OCI-LY7 (cell line): ENCODE data around the gene TRIM52. TPM values are rescaled to one million over a fixed set of nuclear protein-coding genes. Genes with fewer than 3 reads are reported as not detected.

ENCODE experiments used
- BruUV-seq: library from RNA; stranded (reverse); fragments of 400-500 nt; replicated peaks from 2 replicates; lab custom pipeline; 2021; lab: Mats Ljungman, UMichigan
- CTCF ChIA-PET: fragments of 300-600 bp; sonication (Branson Sonifier 250); formaldehyde crosslinking; loops from one replicate; lab custom pipeline; 2022; ENCODE audit warnings: antibody characterized with exemption; ENCODE audit not compliant: unreplicated experiment; lab: Charles Lee
- POLR2A ChIA-PET: fragments of 300-600 bp; sonication (Branson Sonifier 250); formaldehyde crosslinking; loops from one replicate; lab custom pipeline; 2022; ENCODE audit warnings: antibody characterized with exemption; lab: Charles Lee
- DNase-seq: peaks from one replicate; pipeline ENCODE4 v3.0.0-alpha.2; 2015; ENCODE audit warnings: low spot score
- H2AFZ ChIP-seq: fragments of 200-600 bp; sonication (generic), shearing (Covaris generic); 2 replicates; pipeline ENCODE4 v1.6.1; 2014; ENCODE audit warnings: mild to moderate bottlenecking, antibody characterized with exemption, low read length, moderate library complexity
- H3K27ac ChIP-seq: fragments of 200-600 bp; sonication (generic); 2 replicates; pipeline ENCODE4 v1.5.1; 2014; ENCODE audit warnings: mixed run types, low read depth, mild to moderate bottlenecking, moderate library complexity, low read length, inconsistent platforms; ENCODE audit not compliant: poor library complexity, severe bottlenecking
- H3K36me3 ChIP-seq: fragments of 200-600 bp; sonication (generic); 2 replicates; pipeline ENCODE4 v1.6.1; 2014; ENCODE audit warnings: mild to moderate bottlenecking, antibody characterized with exemption, low read length, moderate library complexity, mixed read lengths; ENCODE audit not compliant: insufficient read depth
- H3K4me1 ChIP-seq: fragments of 200-600 bp; sonication (generic); 2 replicates; pipeline ENCODE4 v1.5.1; 2014; ENCODE audit warnings: mild to moderate bottlenecking, low read length; ENCODE audit not compliant: insufficient read depth, poor library complexity, severe bottlenecking
- H3K4me2 ChIP-seq: fragments of 200-600 bp; sonication (generic); 2 replicates; pipeline ENCODE4 v1.6.1; 2014; ENCODE audit warnings: mild to moderate bottlenecking, low read length
- H3K4me3 ChIP-seq: fragments of 200-600 bp; sonication (generic); 2 replicates; pipeline ENCODE4 v1.5.1; 2014; ENCODE audit warnings: mild to moderate bottlenecking, low read depth, low read length; ENCODE audit not compliant: poor library complexity, severe bottlenecking
- H3K79me2 ChIP-seq: fragments of 200-600 bp; sonication (generic); 2 replicates; pipeline ENCODE4 v1.6.1; 2016; ENCODE audit warnings: low read depth, mild to moderate bottlenecking, low read length, moderate library complexity, mixed read lengths; ENCODE audit not compliant: insufficient read depth
- H3K9me2 ChIP-seq: fragments of 200-600 bp; sonication (generic); 2 replicates; pipeline ENCODE4 v1.6.1; 2016; ENCODE audit warnings: mild to moderate bottlenecking, low read length, mixed read lengths; ENCODE audit not compliant: insufficient read depth
- H3K9me3 ChIP-seq: fragments of 200-600 bp; sonication (generic); 2 replicates; pipeline ENCODE4 v1.6.1; 2014; ENCODE audit warnings: mild to moderate bottlenecking, mixed run types, low read length, mixed read lengths
- H4K20me1 ChIP-seq: fragments of 200-600 bp; sonication (generic); 2 replicates; pipeline ENCODE4 v1.6.1; 2014; ENCODE audit warnings: mild to moderate bottlenecking, antibody characterized with exemption, low read length, moderate library complexity, mixed read lengths; ENCODE audit not compliant: insufficient read depth
- EZH2phosphoT487 ChIP-seq: fragments of 200-600 bp; sonication (generic); IDR thresholded peaks from 2 replicates; pipeline ENCODE4 v1.6.1; 2018; ENCODE audit warnings: low read depth, borderline replicate concordance, mild to moderate bottlenecking, mixed run types, antibody characterized with exemption, low read length, moderate library complexity, mixed read lengths
- intact Hi-C: fragments of 100-400 bp; cut with micrococcal nuclease; formaldehyde crosslinking; loops from one replicate; pipeline ENCODE4 v1.10.0; 2022; ENCODE audit not compliant: unreplicated experiment
- total RNA-seq, 2 experiments: library from RNA; depleted of rRNA in 1 of 2; stranded (reverse); fragments of >200 nt in 1 of 2; shearing (Covaris generic) in 1 of 2; gene quantifications; 2 replicates each; pipeline ENCODE4 v1.2.3, GENCODE V29; 2014 to 2022
- TF ChIP-seq, protein P1 (sequence below): fragments of 200-600 bp; sonication (generic); conservative IDR thresholded peaks from 2 replicates; pipeline ENCODE4 v1.5.1; 2014; ENCODE audit warnings: mild to moderate bottlenecking, antibody characterized with exemption, low read length, moderate library complexity, mixed read lengths

TRIM52 gene
- total RNA-seq, 2 experiments from 2014 or later = 16.1 to 33.5 TPM

DNA sequence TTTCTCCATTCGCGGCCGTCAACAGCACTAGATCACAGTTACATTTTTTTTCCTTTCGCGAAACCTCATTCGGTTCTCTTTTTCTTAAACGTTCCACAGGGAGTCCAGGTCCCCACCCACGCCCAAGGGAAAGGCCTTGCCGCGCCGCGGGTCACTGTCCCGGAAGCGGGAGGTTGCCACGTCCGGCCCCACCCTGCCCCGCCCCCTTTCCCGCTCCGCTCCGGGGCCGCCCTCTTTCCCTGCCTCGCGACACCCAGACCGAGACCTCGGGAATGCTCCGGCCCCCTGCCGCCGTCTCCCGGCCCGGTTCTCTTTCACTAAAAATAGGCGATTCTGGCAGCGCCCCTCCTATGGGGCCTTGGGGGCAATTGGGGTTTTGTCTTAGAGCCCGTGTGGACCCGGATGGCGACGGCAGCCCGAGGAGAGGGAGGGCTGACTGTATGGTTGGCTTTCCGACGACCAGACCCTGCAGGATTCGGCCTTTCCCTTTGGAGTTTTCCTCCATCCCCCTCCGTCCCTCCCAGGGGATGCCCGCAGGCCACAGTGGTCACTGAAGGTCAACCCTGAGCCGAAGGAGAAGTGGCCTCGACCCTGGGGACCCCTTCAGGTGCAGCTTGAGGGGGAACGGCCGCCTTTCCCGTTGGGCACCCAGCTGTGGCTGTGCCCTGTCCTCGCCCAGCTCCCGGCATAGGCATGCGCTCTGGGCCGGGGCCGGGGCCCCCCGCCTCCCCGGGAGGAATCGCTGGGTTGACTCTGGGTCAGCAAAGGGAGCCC is 14.5 kb downstream of the TRIM52 start:
- H3K9me3 ChIP-seq = no peaks in the 10 kb centered on the region
- TF ChIP-seq, protein P1, sequence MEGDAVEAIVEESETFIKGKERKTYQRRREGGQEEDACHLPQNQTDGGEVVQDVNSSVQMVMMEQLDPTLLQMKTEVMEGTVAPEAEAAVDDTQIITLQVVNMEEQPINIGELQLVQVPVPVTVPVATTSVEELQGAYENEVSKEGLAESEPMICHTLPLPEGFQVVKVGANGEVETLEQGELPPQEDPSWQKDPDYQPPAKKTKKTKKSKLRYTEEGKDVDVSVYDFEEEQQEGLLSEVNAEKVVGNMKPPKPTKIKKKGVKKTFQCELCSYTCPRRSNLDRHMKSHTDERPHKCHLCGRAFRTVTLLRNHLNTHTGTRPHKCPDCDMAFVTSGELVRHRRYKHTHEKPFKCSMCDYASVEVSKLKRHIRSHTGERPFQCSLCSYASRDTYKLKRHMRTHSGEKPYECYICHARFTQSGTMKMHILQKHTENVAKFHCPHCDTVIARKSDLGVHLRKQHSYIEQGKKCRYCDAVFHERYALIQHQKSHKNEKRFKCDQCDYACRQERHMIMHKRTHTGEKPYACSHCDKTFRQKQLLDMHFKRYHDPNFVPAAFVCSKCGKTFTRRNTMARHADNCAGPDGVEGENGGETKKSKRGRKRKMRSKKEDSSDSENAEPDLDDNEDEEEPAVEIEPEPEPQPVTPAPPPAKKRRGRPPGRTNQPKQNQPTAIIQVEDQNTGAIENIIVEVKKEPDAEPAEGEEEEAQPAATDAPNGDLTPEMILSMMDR = no peak
- no peak for TF ChIP-seq EZH2phosphoT487
- H3K4me3 ChIP-seq = peak overlapping the region; percentile 89
- H3K79me2 ChIP-seq = peaks cover 82% of the 10 kb centered on the region
- peak; percentile 78 for DNase-seq
- peaks cover 26% of the 10 kb centered on the region for H3K36me3 ChIP-seq
- no peaks in the 10 kb centered on the region for H3K9me2 ChIP-seq
- peak overlapping the region; percentile 98 for H3K4me2 ChIP-seq
- peaks cover 17% of the 10 kb centered on the region for H4K20me1 ChIP-seq
- peak overlapping the region; percentile 66 for H2AFZ ChIP-seq
- H3K27ac ChIP-seq = peak overlapping the region; percentile 89
- H3K4me1 ChIP-seq = peaks cover 59% of the 10 kb centered on the region
- BruUV-seq = no TSS peak
- POLR2A ChIA-PET = interaction anchor here (0.6 to 3.7 kb wide), 3 partner anchors 9 to 24 kb away, joined by 4 to 17 read pairs (median 4); partner anchors contain the start of gene TRIM52
- CTCF ChIA-PET = no interaction called here
- intact Hi-C loops = loop anchor here (1.0 to 5.0 kb wide), 2 partner anchors 15 to 194 kb away; partner anchors contain the start of gene TRIM52

DNA sequence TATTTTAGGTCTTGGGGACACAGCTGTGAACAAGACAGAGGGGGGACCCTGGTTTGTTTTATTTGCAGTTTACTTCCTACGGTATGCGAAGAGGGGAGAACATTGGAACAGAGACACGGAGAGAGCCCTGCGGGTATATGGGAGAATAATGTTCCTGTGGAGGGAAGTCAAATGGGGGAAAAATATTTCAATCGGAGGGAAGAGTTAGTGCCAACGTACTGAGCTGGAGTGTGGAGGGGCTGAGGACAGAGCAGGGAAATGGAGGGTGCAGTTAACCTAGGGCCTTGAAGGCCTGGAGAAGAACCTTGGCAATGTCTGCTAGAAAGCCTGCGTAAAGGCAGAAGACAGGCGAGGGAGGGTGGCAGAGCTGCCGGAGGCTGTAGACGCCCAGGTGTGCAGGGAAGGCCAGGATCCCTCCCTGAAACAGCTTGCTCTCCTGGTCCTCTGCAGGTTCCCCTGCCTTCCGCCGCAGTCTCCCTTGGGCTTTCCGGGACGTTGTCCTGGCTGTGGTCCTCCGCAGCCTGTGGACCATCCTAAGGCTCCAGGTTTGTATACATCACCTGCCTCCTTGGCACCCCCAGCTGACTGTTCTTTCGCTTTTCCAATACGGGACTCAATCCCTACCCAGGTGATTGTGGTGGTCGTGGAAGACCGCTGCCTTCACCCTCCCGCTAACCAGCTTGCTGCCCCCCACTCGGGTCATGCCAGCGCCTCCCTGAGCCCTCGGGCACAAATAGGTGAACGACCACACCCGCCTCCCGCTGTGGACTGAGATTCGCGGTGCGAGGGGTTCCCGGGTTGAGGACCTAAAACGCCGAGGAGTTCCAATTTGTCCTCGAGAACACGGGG is 15.3 kb downstream of the TRIM52 start:
- H2AFZ ChIP-seq = peak overlapping the region; percentile 66; the same call in 1 of the 2 replicates
- TF ChIP-seq, protein P1 = no peak
- TF ChIP-seq EZH2phosphoT487 = no peak

More for the DNA sequence above, 15.3 kb downstream of the TRIM52 start:
- Histone ChIP-seq H3K4me1 (peaks cover 62% of the 10 kb centered on the region), H4K20me1 (peaks cover 24% of the 10 kb centered on the region), H3K4me2 (peak overlapping the region; percentile 98), H3K4me3 (peak overlapping the region; percentile 89), H3K9me2 (no peaks in the 10 kb centered on the region), H3K9me3 (no peaks in the 10 kb centered on the region), H3K36me3 (peaks cover 33% of the 10 kb centered on the region), H3K27ac (peak overlapping the region; percentile 89), H3K79me2 (peaks cover 86% of the 10 kb centered on the region)
- intact Hi-C loops = loop anchor here (1.0 to 5.0 kb wide), 2 partner anchors 16 to 193 kb away; partner anchors contain the start of gene TRIM52
- ChIA-PET CTCF (no interaction called here), POLR2A (interaction anchor here (0.6 to 3.7 kb wide), 6 partner anchors 9 to 194 kb away, joined by 3 to 17 read pairs (median 4); partner anchors contain the start of gene TRIM52)
- BruUV-seq = no TSS peak
- DNase-seq = peak; percentile 33
